ENCODE data around the gene NUP93.

DNA sequence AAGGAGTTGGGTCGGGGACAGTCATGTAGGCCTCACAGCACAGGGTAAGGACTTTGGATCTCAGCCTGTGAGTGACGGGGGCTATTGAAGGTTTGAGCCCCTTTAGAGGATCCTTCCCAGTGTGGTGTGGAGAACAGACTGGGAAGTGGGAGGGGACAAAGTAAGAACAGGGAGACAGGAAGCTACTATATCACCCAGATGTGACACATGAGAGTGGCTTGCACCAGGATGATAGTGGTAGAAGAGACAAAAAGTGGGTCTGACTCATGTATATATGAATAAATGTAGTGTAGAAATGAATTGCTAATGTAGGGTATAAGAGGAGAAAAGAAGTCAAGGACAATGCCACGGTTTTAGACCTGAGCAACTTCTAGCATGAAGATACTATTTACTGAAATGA is 4.5 kb downstream of the NUP93 start:
- no peak for TF ChIP-seq POLR2A (IDR thresholded peaks at IDR 0.05)
- TF ChIP-seq, protein P1, sequence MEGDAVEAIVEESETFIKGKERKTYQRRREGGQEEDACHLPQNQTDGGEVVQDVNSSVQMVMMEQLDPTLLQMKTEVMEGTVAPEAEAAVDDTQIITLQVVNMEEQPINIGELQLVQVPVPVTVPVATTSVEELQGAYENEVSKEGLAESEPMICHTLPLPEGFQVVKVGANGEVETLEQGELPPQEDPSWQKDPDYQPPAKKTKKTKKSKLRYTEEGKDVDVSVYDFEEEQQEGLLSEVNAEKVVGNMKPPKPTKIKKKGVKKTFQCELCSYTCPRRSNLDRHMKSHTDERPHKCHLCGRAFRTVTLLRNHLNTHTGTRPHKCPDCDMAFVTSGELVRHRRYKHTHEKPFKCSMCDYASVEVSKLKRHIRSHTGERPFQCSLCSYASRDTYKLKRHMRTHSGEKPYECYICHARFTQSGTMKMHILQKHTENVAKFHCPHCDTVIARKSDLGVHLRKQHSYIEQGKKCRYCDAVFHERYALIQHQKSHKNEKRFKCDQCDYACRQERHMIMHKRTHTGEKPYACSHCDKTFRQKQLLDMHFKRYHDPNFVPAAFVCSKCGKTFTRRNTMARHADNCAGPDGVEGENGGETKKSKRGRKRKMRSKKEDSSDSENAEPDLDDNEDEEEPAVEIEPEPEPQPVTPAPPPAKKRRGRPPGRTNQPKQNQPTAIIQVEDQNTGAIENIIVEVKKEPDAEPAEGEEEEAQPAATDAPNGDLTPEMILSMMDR (IDR thresholded peaks at IDR 0.05), result no peak
